NK-92 (cell line): ENCODE measurements around the gene KRTAP12-2.
"Not testable (repeated sequence)": the region's sequence is repeated elsewhere in the genome, so short reads cannot be mapped to it uniquely, and the experiment has no call there.

Experiments used
- DNase-seq: peaks from one replicate; lab custom pipeline; 2025; ENCODE audit not compliant: unreplicated experiment; lab: John Stamatoyannopoulos, UW

Gene KRTAP12-2

DNA sequence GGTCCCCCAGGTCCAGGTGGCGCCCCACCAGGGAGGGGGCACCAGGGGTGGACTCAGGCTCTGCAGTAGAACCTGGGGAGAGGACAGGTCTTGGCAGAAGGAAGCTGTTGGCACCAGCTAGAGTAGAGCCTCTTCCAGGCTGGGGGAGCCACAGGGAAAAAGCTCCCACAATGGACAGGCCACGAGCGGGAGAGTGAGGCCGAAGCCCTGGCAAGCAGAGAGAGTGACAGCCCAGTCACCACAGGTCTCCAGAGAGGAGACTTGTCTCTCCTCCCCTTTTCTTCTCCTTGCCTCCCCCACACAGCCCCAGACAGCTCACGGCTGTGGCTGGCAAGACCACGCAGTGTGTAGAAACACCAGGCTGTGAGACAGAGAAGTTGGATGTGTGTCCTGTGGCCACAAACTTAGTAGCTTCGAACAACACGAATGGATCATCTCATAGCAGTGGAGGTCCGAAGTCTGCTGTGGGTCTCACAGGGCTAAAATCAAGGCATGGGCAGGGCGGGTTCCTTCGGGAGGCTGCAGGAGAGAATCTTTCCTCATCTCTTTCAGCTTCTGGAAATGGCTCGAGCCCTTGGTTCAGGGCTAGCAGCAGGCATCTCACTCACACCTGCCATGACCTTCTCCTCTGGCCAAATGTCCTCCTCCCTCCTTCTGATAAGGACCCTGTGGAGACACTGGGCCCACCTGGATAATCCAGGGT, 15.6 kb downstream of the KRTAP12-2 start:
- DNase-seq, result no peak

- no peak for DNase-seq
Observed at GRCh38 chr21:44650265-44650972, 16.3 kb downstream of the KRTAP12-2 start.

DNA sequence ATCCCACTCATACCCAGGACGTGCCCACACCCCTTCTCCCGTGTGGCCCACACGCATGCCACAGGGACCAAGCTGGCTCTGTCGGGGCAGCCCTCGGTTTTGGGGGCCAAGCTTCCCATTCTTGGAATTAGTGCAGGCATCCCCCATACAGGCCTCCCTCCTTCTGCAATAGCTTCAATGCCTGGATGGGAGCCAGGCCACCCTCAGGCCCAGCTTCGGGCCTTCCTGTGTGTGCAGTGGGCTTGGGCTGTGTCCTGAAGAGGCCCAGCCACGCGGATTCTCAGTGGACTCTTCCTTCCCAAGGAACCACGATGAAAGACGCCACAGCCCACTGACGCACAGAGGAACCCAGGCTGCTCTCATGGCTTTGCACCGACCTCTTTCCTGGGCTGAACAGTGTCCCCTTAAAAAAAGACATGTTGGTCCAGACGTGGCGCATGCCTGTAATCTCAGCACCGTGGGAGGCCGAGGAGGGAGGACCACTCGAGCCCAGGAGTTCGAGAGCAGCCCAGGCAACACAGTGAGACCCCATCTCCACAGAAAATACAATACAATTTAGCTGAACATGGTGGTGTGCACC, 17.1 kb downstream of the KRTAP12-2 start:
- no peak for DNase-seq

- no peak for DNase-seq
Observed at GRCh38 chr21:44648557-44649311, 18.0 kb downstream of the KRTAP12-2 start.

DNA sequence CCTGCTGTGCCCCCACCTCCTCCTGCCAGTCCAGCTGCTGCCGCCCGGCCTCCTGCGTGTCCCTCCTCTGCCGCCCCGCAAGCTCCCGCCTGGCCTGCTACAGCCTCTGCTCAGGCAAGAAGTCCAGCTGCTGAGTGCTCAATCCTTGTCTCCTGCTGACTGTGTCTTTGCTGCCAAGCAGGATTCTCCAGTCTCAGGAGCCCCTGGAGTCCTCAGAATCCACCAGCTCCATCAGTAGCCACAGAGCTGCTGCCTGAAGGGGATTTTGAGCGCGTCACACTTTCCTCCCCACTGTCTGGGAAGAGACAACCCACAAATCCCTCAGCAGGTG, 19.5 kb downstream of the KRTAP12-2 start:
- no peak for DNase-seq

DNA sequence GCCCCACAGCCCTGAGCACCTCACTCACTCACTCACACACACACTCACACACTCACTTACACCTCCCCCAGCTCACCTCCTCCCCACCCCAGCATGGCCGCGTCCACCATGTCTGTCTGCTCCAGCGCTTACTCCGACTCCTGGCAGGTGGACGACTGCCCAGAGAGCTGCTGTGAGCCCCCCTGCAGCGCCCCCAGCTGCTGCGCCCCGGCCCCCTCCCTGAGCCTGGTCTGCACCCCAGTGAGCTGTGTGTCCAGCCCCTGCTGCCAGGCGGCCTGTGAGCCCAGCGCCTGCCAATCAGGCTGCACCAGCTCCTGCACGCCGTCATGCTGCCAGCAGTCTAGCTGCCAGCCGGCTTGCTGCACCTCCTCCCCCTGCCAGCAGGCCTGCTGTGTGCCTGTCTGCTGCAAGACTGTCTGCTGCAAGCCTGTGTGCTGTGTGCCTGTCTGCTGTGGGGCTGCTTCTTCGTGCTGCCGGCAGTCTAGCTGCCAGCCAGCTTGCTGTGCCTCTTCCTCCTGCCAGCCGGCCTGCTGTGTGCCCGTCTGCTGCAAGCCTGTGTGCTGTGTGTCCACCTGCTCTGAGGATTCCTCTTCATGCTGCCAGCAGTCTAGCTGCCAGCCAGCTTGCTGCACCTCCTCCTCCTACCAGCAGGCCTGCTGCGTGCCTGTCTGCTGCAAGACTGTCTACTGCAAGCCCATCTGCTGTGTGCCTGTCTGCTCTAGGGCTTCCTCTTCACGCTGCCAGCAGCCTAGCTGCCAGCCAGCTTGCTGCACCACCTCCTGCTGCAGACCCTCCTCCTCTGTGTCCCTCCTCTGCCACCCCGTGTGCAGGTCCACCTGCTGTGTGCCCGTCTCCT, 20.1 kb downstream of the KRTAP12-2 start, which contains the start of gene KRTAP10-11:
Gene KRTAP10-11 (plus strand): TSS at position 49 of the 856 bp plus-strand sequence. CDS start 45 bp downstream, at position 94.
- DNase-seq, result not testable (repeated sequence)

DNA sequence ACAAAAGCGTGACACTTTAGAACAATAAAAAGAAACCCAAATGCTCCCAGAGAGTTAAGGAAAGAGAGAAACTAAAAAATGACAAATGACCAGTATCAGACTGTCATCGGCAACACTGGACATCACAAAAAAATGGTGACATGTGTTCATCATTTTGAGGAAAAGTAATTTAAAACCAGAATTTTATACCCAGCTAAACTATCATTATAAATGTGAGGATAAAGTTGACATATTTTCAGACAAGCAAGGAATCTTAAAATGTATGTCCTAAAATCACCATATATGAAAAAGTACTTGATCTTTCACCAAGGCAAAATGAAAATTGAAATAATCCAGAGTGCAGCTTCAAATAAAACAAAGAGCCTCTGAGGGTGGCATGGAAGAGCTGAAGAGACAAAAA, 21.8 kb downstream of the KRTAP12-2 start:
- DNase-seq, result no peak

DNA sequence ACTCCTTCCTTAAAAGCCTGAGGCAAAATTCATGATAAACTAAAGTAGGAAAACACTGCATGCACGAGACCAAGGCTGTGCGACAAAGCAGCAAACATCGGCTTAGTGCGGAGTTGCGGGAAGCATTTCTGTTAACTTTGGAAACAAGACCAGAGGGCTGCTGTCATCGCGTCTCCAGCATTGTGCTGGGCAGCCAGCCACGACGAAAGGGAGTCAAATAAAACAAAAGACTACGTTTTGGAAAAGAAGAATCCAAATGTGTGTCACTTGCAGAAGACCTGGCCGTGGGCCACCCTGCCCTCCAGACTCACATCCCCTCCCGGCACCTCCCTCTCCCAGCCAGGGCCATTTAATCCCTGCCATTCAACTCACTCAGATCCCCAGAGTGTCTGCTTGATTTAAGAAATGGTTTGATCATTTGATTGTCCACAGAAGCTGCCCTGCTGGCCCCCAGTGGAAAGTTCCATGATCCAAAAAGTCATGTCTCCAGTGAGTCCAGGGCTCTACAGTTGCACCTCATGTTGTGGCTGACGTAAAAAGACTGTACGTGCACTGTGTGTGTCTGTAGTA, 22.9 kb downstream of the KRTAP12-2 start:
- no peak for DNase-seq

- DNase-seq, result no peak
Observed at GRCh38 chr21:44640761-44641160, 26.0 kb downstream of the KRTAP12-2 start.

DNA sequence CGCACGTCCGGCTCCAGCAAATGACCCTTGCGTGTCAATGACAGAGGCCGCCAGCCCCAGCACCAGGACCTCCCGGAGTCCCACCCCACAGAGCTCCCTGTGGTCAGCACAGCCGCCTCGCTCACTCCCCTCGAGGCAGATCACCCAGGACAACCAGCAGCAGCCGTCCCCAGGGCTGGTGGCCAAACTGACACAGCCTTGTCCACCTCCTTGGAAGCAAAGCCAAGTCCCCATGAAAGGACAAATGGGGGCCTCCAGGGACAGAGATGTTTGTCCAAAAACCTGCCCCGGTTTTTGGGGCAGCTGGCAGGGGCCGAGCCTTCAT, 27.4 kb downstream of the KRTAP12-2 start:
- DNase-seq, result no peak

GRCh38 chr21:44638506-44639330, 28.0 kb downstream of the KRTAP12-2 start:
- DNase-seq, result not testable (repeated sequence)

DNA sequence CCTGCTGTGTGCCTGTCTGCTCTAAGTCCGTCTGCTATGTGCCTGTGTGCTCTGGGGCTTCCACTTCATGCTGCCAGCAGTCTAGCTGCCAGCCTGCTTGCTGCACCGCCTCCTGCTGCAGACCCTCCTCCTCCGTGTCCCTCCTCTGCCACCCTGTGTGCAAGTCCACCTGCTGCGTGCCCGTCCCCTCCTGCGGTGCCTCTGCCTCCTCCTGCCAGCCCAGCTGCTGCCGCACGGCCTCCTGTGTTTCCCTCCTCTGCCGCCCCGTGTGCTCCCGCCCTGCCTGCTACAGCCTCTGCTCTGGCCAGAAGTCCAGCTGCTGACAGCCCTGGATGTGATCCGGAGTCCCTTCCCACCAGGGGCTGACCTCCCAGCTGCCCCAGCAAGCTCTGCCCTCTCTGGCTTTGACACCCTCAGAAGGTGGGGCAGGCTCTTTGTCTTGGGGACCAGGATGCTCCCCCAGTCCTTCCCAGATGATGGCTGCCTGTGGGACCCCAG, 28.8 kb downstream of the KRTAP12-2 start:
- not testable (repeated sequence) for DNase-seq

DNA sequence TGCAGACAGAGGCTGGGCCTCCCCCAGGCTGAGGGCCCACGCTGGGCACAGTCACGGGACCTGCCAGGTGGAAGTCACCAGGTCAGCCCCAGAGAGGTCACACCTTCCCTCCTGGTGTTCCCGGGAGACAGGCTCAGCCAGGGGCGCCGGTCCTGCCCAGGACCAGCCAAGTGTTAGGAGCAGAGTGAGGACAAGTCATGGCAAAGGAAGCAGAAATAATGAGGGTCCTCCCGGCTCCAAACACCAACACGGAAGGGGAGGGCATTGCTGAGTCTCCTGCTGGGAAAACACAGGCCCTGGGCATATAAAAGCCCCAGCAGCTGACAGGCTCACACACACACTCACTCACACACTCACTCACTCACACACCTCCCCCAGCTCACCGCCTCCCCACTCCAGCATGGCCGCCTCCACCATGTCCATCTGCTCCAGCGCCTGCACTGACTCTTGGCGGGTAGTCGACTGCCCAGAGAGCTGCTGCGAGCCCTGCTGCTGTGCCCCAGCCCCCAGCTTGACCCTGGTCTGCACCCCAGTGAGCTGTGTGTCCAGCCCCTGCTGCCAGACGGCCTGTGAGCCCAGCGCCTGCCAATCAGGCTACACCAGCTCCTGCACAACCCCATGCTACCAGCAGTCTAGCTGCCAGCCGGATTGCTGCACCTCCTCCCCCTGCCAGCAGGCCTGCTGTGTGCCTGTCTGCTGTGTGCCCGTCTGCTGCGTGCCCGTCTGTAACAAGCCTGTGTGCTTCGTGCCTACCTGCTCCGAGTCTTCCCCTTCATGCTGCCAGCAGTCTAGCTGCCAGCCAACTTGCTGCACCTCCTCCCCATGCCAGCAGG, 29.5 kb downstream of the KRTAP12-2 start, which contains the start of gene KRTAP10-10:
Gene KRTAP10-10 (plus strand): TSS at position 339 of the 833 bp plus-strand sequence. CDS start 62 bp downstream, at position 401.
- DNase-seq, result no peak

GRCh38 chr21:44636209-44637017, 30.3 kb downstream of the KRTAP12-2 start:
- no peak for DNase-seq

GRCh38 chr21:44632067-44632466, 34.7 kb downstream of the KRTAP12-2 start:
- DNase-seq, result no peak

GRCh38 chr21:44630440-44630839, 36.3 kb downstream of the KRTAP12-2 start:
- DNase-seq, result no peak

DNA sequence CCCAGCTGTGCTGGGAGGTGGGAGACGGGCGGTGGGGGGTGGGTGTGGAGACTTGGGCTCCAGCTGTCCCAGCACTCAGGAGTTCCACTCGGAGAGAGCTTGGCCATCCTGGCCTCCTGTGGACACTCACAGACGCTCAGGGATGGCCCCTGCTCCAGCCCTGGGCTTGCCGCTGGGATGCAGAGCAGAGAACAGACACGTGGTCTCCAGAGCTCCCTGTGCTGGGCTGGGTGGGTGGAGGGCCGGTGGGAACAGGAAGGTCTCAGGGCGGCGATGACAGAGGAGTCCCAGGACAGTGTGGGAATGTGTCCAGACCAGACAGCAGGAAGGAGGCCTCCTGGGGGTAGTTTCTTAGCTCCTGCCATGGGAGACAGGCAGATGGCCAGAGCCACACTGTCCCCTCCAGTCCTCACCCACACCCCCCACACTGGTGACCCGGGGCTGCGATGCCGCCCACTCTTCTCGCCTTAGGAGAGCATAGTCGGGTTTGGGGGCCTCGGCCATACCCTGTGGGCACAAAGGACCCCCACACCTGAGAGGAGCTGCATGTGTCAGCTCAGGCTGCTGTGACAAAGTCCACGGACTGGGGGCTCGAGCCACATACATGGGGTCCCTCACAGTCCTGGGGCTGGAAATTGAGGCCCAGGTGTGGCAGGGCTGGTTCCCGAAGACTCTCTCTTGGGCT, 37.9 kb downstream of the KRTAP12-2 start:
- DNase-seq, result no peak
